Esophagus squamous epithelium (tissue), 5 donors: ENCODE data around the gene TNIK. TPM values are rescaled to one million over a fixed set of nuclear protein-coding genes. Genes with fewer than 3 reads are reported as not detected.

Experiments
- DNase-seq: peaks from one replicate; lab custom pipeline; 2025; lab: John Stamatoyannopoulos, UW
- H3K27ac ChIP-seq, 4 donors: fragments of 200-600 bp; sonication (generic); one replicate each; pipeline ENCODE4 v1.5.1; 2016 to 2019; ENCODE audit warnings: mild to moderate bottlenecking in 1 of 4
- H3K27me3 ChIP-seq, 4 donors: fragments of 200-600 bp; sonication (generic); 1 replicate in 3 of 4; 2 replicates in 1 of 4; pipeline versions ENCODE4 v1.5.1 to v1.6.0; 2017 to 2021; ENCODE audit warnings: antibody characterized with exemption in 1 of 4
- H3K36me3 ChIP-seq, 3 donors: fragments of 200-600 bp; sonication (generic); one replicate each; pipeline ENCODE4 v1.5.1; 2016 to 2019
- H3K4me1 ChIP-seq, 3 donors: fragments of 200-600 bp; sonication (generic); one replicate each; pipeline ENCODE4 v1.5.1; 2017 to 2019
- H3K4me3 ChIP-seq, 4 donors: fragments of 200-600 bp; sonication (generic); 1 replicate in 3 of 4; 2 replicates in 1 of 4; pipeline ENCODE4 v1.5.1; 2016 to 2019; ENCODE audit warnings: mild to moderate bottlenecking in 2 of 4, moderate library complexity in 1 of 4
- H3K9me3 ChIP-seq, 3 donors: fragments of 200-600 bp; sonication (generic); one replicate each; pipeline ENCODE4 v1.5.1; 2016 to 2019
- CTCF ChIP-seq, 6 experiments: fragments of 450-650 bp in 4 of 6; fragments of 200-600 bp in 2 of 6; sonication (generic) in 2 of 6; IDR thresholded peaks; one replicate each; pipeline ENCODE4 v1.5.1; 2016 to 2019; ENCODE audit warnings: antibody characterized with exemption in 6 of 6, mild to moderate bottlenecking in 4 of 6, moderate library complexity in 4 of 6
- POLR2A ChIP-seq, 4 donors: fragments of 450-650 bp; IDR thresholded peaks; one replicate each; pipeline ENCODE4 v1.6.1; 2017; ENCODE audit warnings: antibody characterized with exemption in 4 of 4, mild to moderate bottlenecking in 4 of 4, moderate library complexity in 3 of 4
- WGBS, 2 donors: methylation state at CpG; one replicate each; pipeline ENCODE4 v1.1.5; 2018; 5-methylcytosine and 5-hydroxymethylcytosine counted together
- intact Hi-C: fragments of 100-400 bp; cut with DNase I; formaldehyde crosslinking; loops from one replicate; pipeline ENCODE4 v1.15.0; 2022
- total RNA-seq, 4 donors: library from RNA; depleted of rRNA; stranded (reverse); fragments of >200 nt; gene quantifications; one replicate each; pipeline ENCODE4 v1.1.0, GENCODE V29; 2016
- donor health status: DM: yes; HTN: yes; CAD: no.

Gene TNIK
- total RNA-seq, 4 donors from 2014 or later, result 2.2 to 11.6 (median 4.7) TPM

GRCh38 chr3:171116365-171116764 is 343.8 kb downstream of the TNIK start:
- TF ChIP-seq POLR2A (IDR thresholded peaks at IDR 0.05) (no peak), CTCF (IDR thresholded peaks at IDR 0.05) (no peak)
- Histone ChIP-seq H3K4me1 (no peaks in the 10 kb centered on the region), H3K4me3 (no peak overlapping the region), H3K9me3 (no peaks in the 10 kb centered on the region), H3K27me3 (no peaks in the 10 kb centered on the region), H3K27ac (no peak overlapping the region), H3K36me3 (peaks cover 0 to 10% (median 0%) of the 10 kb centered on the region in 3 donors)
- intact Hi-C loops, result no loop called here
- no peak for DNase-seq

GRCh38 chr3:171115667-171116066 is 344.5 kb downstream of the TNIK start:
- TF ChIP-seq CTCF (IDR thresholded peaks at IDR 0.05), result no peak
- TF ChIP-seq POLR2A (IDR thresholded peaks at IDR 0.05), result no peak
- Histone ChIP-seq H3K9me3 (no peaks in the 10 kb centered on the region), H3K27me3 (no peaks in the 10 kb centered on the region), H3K4me1 (no peaks in the 10 kb centered on the region), H3K27ac (no peak overlapping the region), H3K36me3 (peaks cover 0 to 3% (median 0%) of the 10 kb centered on the region in 3 donors), H3K4me3 (no peak overlapping the region)
- DNase-seq, result no peak
- intact Hi-C loops, result no loop called here
- 83 to 89% methylated on average over 2 of the region's 2 CpGs for WGBS, 2 donors

- H3K27ac ChIP-seq, result no peak overlapping the region
- TF ChIP-seq CTCF (IDR thresholded peaks at IDR 0.05) (no peak), POLR2A (IDR thresholded peaks at IDR 0.05) (no peak)
- peaks cover 0 to 9% (median 0%) of the 10 kb centered on the region in 3 donors for H3K36me3 ChIP-seq
- 83 to 94% methylated on average over 3 of the region's 3 CpGs for WGBS, 2 donors
- H3K27me3 ChIP-seq, result no peaks in the 10 kb centered on the region
- intact Hi-C loops, result no loop called here
- H3K9me3 ChIP-seq, result no peaks in the 10 kb centered on the region
- no peaks in the 10 kb centered on the region for H3K4me1 ChIP-seq
- no peak for DNase-seq
- no peak overlapping the region for H3K4me3 ChIP-seq
Measured at GRCh38 chr3:171113716-171114115, 346.5 kb downstream of the TNIK start.

GRCh38 chr3:171110715-171111114 is 349.5 kb downstream of the TNIK start:
- 95 to 98% methylated on average over 2 to 3 of the region's 4 CpGs for WGBS, 2 donors
- Histone ChIP-seq H3K4me3 (no peak overlapping the region), H3K9me3 (no peaks in the 10 kb centered on the region), H3K36me3 (peaks cover 0 to 9% (median 0%) of the 10 kb centered on the region in 3 donors), H3K27ac (no peak overlapping the region), H3K27me3 (no peaks in the 10 kb centered on the region), H3K4me1 (no peaks in the 10 kb centered on the region)
- no peak for TF ChIP-seq CTCF (IDR thresholded peaks at IDR 0.05)
- no peak for TF ChIP-seq POLR2A (IDR thresholded peaks at IDR 0.05)
- intact Hi-C loops, result no loop called here
- DNase-seq, result no peak

- H3K4me3 ChIP-seq, result no peak overlapping the region
- no peaks in the 10 kb centered on the region for H3K4me1 ChIP-seq
- 41 to 55% methylated on average over 4 of the region's 4 CpGs for WGBS, 2 donors
- H3K27me3 ChIP-seq, result no peaks in the 10 kb centered on the region
- intact Hi-C loops, result no loop called here
- DNase-seq, result no peak
- H3K9me3 ChIP-seq, result no peaks in the 10 kb centered on the region
- TF ChIP-seq CTCF (IDR thresholded peaks at IDR 0.05) (no peak), POLR2A (IDR thresholded peaks at IDR 0.05) (no peak)
- H3K27ac ChIP-seq, result no peak overlapping the region
- peaks cover 0 to 9% (median 0%) of the 10 kb centered on the region in 3 donors for H3K36me3 ChIP-seq
Measured at GRCh38 chr3:171108066-171108465, 352.1 kb downstream of the TNIK start.
